Renal cortex interstitium (tissue), 11 donors: Measurements from ENCODE around the gene ZFYVE28. TPM values are rescaled to one million over a fixed set of nuclear protein-coding genes. Genes with fewer than 3 reads are reported as not detected.
"Not testable (repeated sequence)": the region's sequence is repeated elsewhere in the genome, so short reads cannot be mapped to it uniquely, and the experiment has no call there.

Experiments used
- DNase-seq, 11 donors: peaks; one replicate each; pipeline ENCODE4 v3.0.0-alpha.2; 2013; ENCODE audit warnings: low read depth in 9 of 11, low spot score in 4 of 11; ENCODE audit errors: extremely low read depth in 1 of 11
- polyA plus RNA-seq, 3 donors: library from polyadenylated mRNA; unstranded; fragments of 120-200 nt; gene quantifications; one replicate each; pipeline ENCODE4 v1.2.1, GENCODE V29; 2013; ENCODE audit not compliant: insufficient read length in 3 of 3

The ZFYVE28 gene
- polyA plus RNA-seq, 3 donors: 1.7 to 3.7 (median 1.8) TPM

GRCh38 chr4:2236944-2237666, 181.3 kb downstream of the ZFYVE28 start:
- no peak for DNase-seq

- no peak for DNase-seq
These were observed 187.4 kb downstream of the ZFYVE28 start for GRCh38 chr4:2231082-2231481.

GRCh38 chr4:2226261-2226660, 192.2 kb downstream of the ZFYVE28 start:
- no peak for DNase-seq

- DNase-seq: peak in 3 of 11 donors; percentile 18 to 34 (median 20)
These were observed 195.6 kb downstream of the ZFYVE28 start for GRCh38 chr4:2222838-2223237.

- not testable (repeated sequence) for DNase-seq
These were observed 197.1 kb downstream of the ZFYVE28 start for GRCh38 chr4:2221378-2221777.

- peak in 6 of 11 donors; percentile 50 to 68 (median 58) for DNase-seq
These were observed 198.3 kb downstream of the ZFYVE28 start for GRCh38 chr4:2220016-2220630.

Other genes with a start within 250 kb of the ZFYVE28 start
- gene HAUS3, start 176.5 kb downstream of the ZFYVE28 start, polyA plus RNA-seq: 10 to 100 TPM; 20.0 to 22.6 (median 20.3) TPM
- 1 to 10 TPM; 2.9 to 5.0 (median 3.1) TPM for gene POLN, start 176.5 kb downstream of the ZFYVE28 start, polyA plus RNA-seq
- 10 to 100 TPM; 46.2 to 72.3 (median 66.3) TPM for gene MXD4, start 156.5 kb downstream of the ZFYVE28 start, polyA plus RNA-seq
- 1 to 10 TPM in 1 of 3 donors, under 1 TPM in 2; 0.78 to 1.5 (median 0.85) TPM for gene CFAP99, start 310 bp upstream of the ZFYVE28 start, polyA plus RNA-seq
- gene RNF4, start 50.5 kb upstream of the ZFYVE28 start, polyA plus RNA-seq: 10 to 100 TPM; 63.6 to 71.0 (median 68.6) TPM
- gene FAM193A, start 118.0 kb upstream of the ZFYVE28 start, polyA plus RNA-seq: 10 to 100 TPM; 26.5 to 29.7 (median 29.2) TPM